HCT116 (cell line): ENCODE data around the gene LAMC3.

Source experiments
- EZH2phosphoT487 ChIP-seq: fragments of 200-600 bp; IDR thresholded peaks from 2 replicates; pipeline ENCODE4 v1.6.1; 2018; ENCODE audit warnings: antibody characterized with exemption, borderline replicate concordance
- POLR2A ChIP-seq: IDR thresholded peaks from 2 replicates; pipeline ENCODE4 v1.7.0; 2011; ENCODE audit warnings: borderline replicate concordance; ENCODE audit not compliant: insufficient read depth, insufficient read length; ENCODE audit errors: extremely low read depth
- SRF ChIP-seq: IDR thresholded peaks from 2 replicates; pipeline ENCODE4 v1.6.1; 2012; ENCODE audit warnings: low read depth
- TF ChIP-seq, protein P1 (sequence below), 3 experiments: fragments of 200-600 bp in 1 of 3; sonication (generic) in 1 of 3; IDR thresholded peaks in 2 of 3; conservative IDR thresholded peaks in 1 of 3; 2 replicates each; pipeline ENCODE4 v1.5.1; 2012 to 2017; ENCODE audit warnings: low read depth in 2 of 3, low read length in 2 of 3, antibody characterized with exemption in 1 of 3, borderline replicate concordance in 1 of 3, control low read depth in 1 of 3, mild to moderate bottlenecking in 1 of 3, mixed read lengths in 1 of 3, mixed run types in 1 of 3, moderate library complexity in 1 of 3; ENCODE audit not compliant: insufficient read depth in 1 of 3
- TF ChIP-seq, protein P2 (sequence below): IDR thresholded peaks from 2 replicates; pipeline ENCODE4 v1.6.1; 2012

DNA sequence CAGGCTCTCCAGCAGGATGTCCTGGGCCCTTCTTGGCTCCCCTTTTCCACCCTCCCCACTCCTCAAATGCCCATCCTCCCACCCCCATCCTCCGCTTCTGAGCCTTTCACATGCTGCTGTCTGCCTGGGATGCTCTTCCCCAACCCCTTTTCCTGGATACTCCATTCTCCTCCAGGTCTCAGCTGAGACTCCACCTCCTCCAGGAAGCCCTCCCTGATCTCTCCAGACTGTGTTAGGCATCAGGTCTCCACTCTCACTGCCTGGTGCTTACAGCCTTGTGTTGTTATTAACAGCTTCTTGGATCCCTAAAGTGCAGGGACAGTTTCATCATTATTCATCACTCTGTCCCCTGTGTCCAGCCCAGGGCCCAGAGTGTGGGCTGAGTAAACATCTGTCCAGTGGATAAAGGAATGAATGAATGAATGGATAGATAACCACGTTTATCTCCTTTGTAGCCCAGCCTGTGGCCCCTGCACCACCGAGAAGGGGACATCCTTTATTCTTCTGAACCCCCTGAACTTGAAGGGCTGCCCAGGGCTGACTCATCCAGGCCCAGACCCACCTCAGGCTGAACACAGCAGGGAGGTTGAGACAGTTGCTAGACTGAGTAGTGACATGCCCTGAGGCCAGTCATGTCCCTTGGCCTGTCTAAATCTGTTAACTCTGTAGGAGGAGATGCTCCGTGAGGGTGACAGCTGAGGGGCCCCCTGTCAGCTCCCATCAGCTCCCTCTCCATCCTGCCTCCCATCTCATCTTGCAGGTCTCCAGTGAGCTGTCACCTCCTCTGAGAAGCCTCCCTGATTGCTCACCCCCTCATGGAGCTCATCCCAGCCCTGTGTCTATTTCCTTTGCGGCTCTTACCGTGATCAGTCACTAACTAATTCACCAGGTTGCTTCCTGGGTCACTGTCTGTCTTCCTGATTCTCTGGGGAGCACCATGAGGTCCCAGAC, 14.6 kb upstream of the LAMC3 start:
- TF ChIP-seq POLR2A (no peak), EZH2phosphoT487 (no peak), SRF (no peak)
- TF ChIP-seq, protein P1, sequence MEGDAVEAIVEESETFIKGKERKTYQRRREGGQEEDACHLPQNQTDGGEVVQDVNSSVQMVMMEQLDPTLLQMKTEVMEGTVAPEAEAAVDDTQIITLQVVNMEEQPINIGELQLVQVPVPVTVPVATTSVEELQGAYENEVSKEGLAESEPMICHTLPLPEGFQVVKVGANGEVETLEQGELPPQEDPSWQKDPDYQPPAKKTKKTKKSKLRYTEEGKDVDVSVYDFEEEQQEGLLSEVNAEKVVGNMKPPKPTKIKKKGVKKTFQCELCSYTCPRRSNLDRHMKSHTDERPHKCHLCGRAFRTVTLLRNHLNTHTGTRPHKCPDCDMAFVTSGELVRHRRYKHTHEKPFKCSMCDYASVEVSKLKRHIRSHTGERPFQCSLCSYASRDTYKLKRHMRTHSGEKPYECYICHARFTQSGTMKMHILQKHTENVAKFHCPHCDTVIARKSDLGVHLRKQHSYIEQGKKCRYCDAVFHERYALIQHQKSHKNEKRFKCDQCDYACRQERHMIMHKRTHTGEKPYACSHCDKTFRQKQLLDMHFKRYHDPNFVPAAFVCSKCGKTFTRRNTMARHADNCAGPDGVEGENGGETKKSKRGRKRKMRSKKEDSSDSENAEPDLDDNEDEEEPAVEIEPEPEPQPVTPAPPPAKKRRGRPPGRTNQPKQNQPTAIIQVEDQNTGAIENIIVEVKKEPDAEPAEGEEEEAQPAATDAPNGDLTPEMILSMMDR (IDR thresholded peaks at IDR 0.05 in 2 of 3, conservative IDR thresholded peaks at IDR 0.05 in 1 of 3; ENCODE audit: borderline replicate concordance in 1 of 3, insufficient read depth in 1 of 3, low read depth in 2 of 3, low read length in 2 of 3), result no peak
- TF ChIP-seq, protein P2, sequence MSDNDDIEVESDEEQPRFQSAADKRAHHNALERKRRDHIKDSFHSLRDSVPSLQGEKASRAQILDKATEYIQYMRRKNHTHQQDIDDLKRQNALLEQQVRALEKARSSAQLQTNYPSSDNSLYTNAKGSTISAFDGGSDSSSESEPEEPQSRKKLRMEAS, result no peak
